HepG2 (cell line): ENCODE results near the gene FBXO44. TPM values are rescaled to one million over a fixed set of nuclear protein-coding genes. Genes with fewer than 3 reads are reported as not detected.

Experiments
- E2F5 ChIP-seq: sonication (generic); formaldehyde crosslinking; conservative IDR thresholded peaks from 2 replicates; pipeline ENCODE4 v1.4.0; 2020; ENCODE audit warnings: missing genetic modification reagents
- ESRRA ChIP-seq: sonication (generic); formaldehyde crosslinking; IDR thresholded peaks from 2 replicates; pipeline ENCODE4 v1.5.1; 2020; ENCODE audit warnings: mild to moderate bottlenecking, low read depth, missing genetic modification reagents
- MIER2 ChIP-seq: IDR thresholded peaks from 2 replicates; pipeline ENCODE4 v1.6.1; 2016; ENCODE audit warnings: missing biosample characterization, missing genetic modification reagents
- ZNF318 ChIP-seq: sonication (generic); formaldehyde crosslinking; IDR thresholded peaks from 2 replicates; pipeline ENCODE4 v1.4.0; 2020; ENCODE audit warnings: mild to moderate bottlenecking, missing genetic modification reagents
- polyA plus RNA-seq, 8 experiments: library from polyadenylated mRNA; depleted of rRNA in 3 of 8; stranded (reverse) in 7 of 8; unstranded in 1 of 8; fragments of >200 nt; fragmentation: Illumina TruSeq in 4 of 8; extraction: Trizol in 4 of 8; gene quantifications; 2 replicates each; pipeline versions ENCODE4 v1.2.1 to v1.2.3, GENCODE V29; 2011 to 2016; ENCODE audit warnings: low read depth in 4 of 8, missing spikeins in 1 of 8, mixed read lengths in 1 of 8; ENCODE audit not compliant: insufficient read depth in 1 of 8
- total RNA-seq, 5 experiments: library from RNA; depleted of rRNA; stranded (reverse); fragments of >200 nt; fragmentation: Illumina TruSeq; extraction: Trizol; gene quantifications; 2 replicates each; pipeline ENCODE4 v1.2.3, GENCODE V29; 2016; ENCODE audit warnings: low read depth in 1 of 5

FBXO44 gene
- total and polyA plus RNA-seq, 2 of the 13 experiments (the other 11 are each of a cell fraction or from before 2014, with no cell fraction given): 22.4 to 27.9 TPM

GRCh38 chr1:11629184-11630016 is 25.3 kb upstream of the FBXO44 start (continued):
- TF ChIP-seq ZNF318 (CRISPR knock-in tag): no peak
- no peak for TF ChIP-seq ESRRA (CRISPR knock-in tag)
- no peak for TF ChIP-seq MIER2 (CRISPR knock-in tag)
- TF ChIP-seq E2F5 (CRISPR knock-in tag): no peak
